ENCODE results near the gene ZNF433. TPM values are rescaled to one million over a fixed set of nuclear protein-coding genes. Genes with fewer than 3 reads are reported as not detected.

The ZNF433 gene
- under 1 TPM; 0.39 to 0.43 TPM for total RNA-seq

GRCh38 chr19:12035220-12036172, at the start of gene ZNF433:
Gene ZNF433 (minus strand): TSS chr19:12035679. CDS start chr19:12035539, 140 bp downstream.

GRCh38 chr19:12064590-12065538, 29.4 kb upstream of the ZNF433 start, which contains the start of gene ZNF844:
Gene ZNF844 (plus strand): TSS chr19:12064731. CDS start chr19:12064874, 143 bp downstream.

GRCh38 chr19:12052497-12053169, 17.2 kb upstream of the ZNF433 start, which contains the start of gene ZNF878:
Gene ZNF878 (minus strand): TSS chr19:12052961. CDS start chr19:12052801, 160 bp downstream.

GRCh38 chr19:11964858-11965645, 70.4 kb downstream of the ZNF433 start, which contains the start of gene ZNF763:
Gene ZNF763 (plus strand): TSS chr19:11965040. CDS start chr19:11965209, 169 bp downstream.

Other genes starting within 250 kb of the ZNF433 start
- gene ZNF491, start 237.2 kb downstream of the ZNF433 start, total RNA-seq: 1 to 10 TPM; 1.8 TPM
- 10 to 100 TPM; 15.7 to 16.5 TPM for gene ZNF440, start 221.4 kb downstream of the ZNF433 start, total RNA-seq
- gene ZNF439, start 187.0 kb downstream of the ZNF433 start, total RNA-seq: 1 to 10 TPM; 7.8 to 9.2 TPM
- 1 to 10 TPM; 4.2 to 4.9 TPM for gene ZNF69, start 147.9 kb downstream of the ZNF433 start, total RNA-seq
- 10 to 100 TPM; 21.8 to 22.1 TPM for gene ZNF700, start 110.6 kb downstream of the ZNF433 start, total RNA-seq
- 1 to 10 TPM; 2.7 to 3.4 TPM for gene ZNF763, start 70.6 kb downstream of the ZNF433 start, total RNA-seq
- under 1 TPM; 0.41 to 0.50 TPM for gene ZNF878, start 17.3 kb upstream of the ZNF433 start, total RNA-seq
- 1 to 10 TPM; 2.5 to 3.9 TPM for gene ZNF844, start 29.1 kb upstream of the ZNF433 start, total RNA-seq
- 1 to 10 TPM; 3.9 to 6.1 TPM for gene ZNF20, start 104.7 kb upstream of the ZNF433 start, total RNA-seq
- gene ZNF625, start 121.1 kb upstream of the ZNF433 start, total RNA-seq: 1 to 10 TPM; 6.0 to 6.4 TPM
- 10 to 100 TPM; 15.4 to 16.4 TPM for gene ZNF136, start 127.4 kb upstream of the ZNF433 start, total RNA-seq

Data from activated naive CD4-positive, alpha-beta T cell treated with anti-CD3 and anti-CD28 coated beads, Interleukin-2, amount 10 ng/mL, durations not matched to agents 5 hours and 36 hours (primary cell).